Stimulated activated CD4-positive, alpha-beta T cell treated with anti-CD3 and anti-CD28 coated beads, Interleukin-12 subunit alpha, Interleukin-12 subunit beta, amount 100 ng/mL, for 4 hours (primary cell): ENCODE data around the gene CDK9.
A peak's percentile ranks its signal among the peaks of the same experiment; 100 is the strongest.

Experiments
- DNase-seq: peaks from one replicate; pipeline ENCODE4 v3.0.0-alpha.2; 2020

Gene CDK9

GRCh38 chr9:127762111-127762676 lies 23.6 kb upstream of the CDK9 start:
- DNase-seq, result no peak

- no peak for DNase-seq
Observed at GRCh38 chr9:127763918-127764384, 21.9 kb upstream of the CDK9 start.

GRCh38 chr9:127765418-127765817 lies 20.4 kb upstream of the CDK9 start:
- no peak for DNase-seq

GRCh38 chr9:127767410-127767809 lies 18.4 kb upstream of the CDK9 start:
- DNase-seq, result no peak

- DNase-seq, result no peak
Observed at GRCh38 chr9:127767909-127768331, 17.9 kb upstream of the CDK9 start.

GRCh38 chr9:127768698-127769097 lies 17.1 kb upstream of the CDK9 start:
- DNase-seq, result no peak

- DNase-seq, result no peak
Observed at GRCh38 chr9:127769101-127769500, 16.7 kb upstream of the CDK9 start.

- no peak for DNase-seq
Observed at GRCh38 chr9:127769929-127770582, 15.8 kb upstream of the CDK9 start.

GRCh38 chr9:127770583-127770904 lies 15.3 kb upstream of the CDK9 start:
- DNase-seq, result no peak

- peak; percentile 96 for DNase-seq
Observed at GRCh38 chr9:127770905-127771569, 14.8 kb upstream of the CDK9 start.

GRCh38 chr9:127771570-127772189 lies 14.2 kb upstream of the CDK9 start:
- DNase-seq, result no peak

GRCh38 chr9:127772603-127773002 lies 13.2 kb upstream of the CDK9 start:
- DNase-seq, result no peak

GRCh38 chr9:127773272-127773671 lies 12.6 kb upstream of the CDK9 start:
- no peak for DNase-seq

- no peak for DNase-seq
Observed at GRCh38 chr9:127773981-127774380, 11.9 kb upstream of the CDK9 start.

GRCh38 chr9:127776195-127776923 lies 9.5 kb upstream of the CDK9 start:
- DNase-seq, result peak; percentile 59

- DNase-seq, result no peak
Observed at GRCh38 chr9:127776924-127777289, 8.9 kb upstream of the CDK9 start.

- DNase-seq, result no peak
Observed at GRCh38 chr9:127777368-127777980, 8.4 kb upstream of the CDK9 start.

GRCh38 chr9:127778280-127779135 lies 7.3 kb upstream of the CDK9 start, which contains the start of gene SH2D3C:
Gene SH2D3C, minus strand, starts transcription at chr9:127778666. Its CDS starts 39 bp downstream, at chr9:127778627.
- peak; percentile 44 for DNase-seq

- DNase-seq, result no peak
Observed at GRCh38 chr9:127779136-127779981, 6.5 kb upstream of the CDK9 start.

- no peak for DNase-seq
Observed at GRCh38 chr9:127780126-127780885, 5.5 kb upstream of the CDK9 start.
